ENCODE results near the gene SUSD6. TPM values are rescaled to one million over a fixed set of nuclear protein-coding genes. Genes with fewer than 3 reads are reported as not detected.
"Not testable (repeated sequence)": the region's sequence is repeated elsewhere in the genome, so short reads cannot be mapped to it uniquely, and the experiment has no call there.

SUSD6 gene
- polyA plus RNA-seq, 1 donor, result 22.8 TPM

- no peak for DNase-seq
Observed at GRCh38 chr14:69620211-69620611, 8.8 kb downstream of the SUSD6 start.

GRCh38 chr14:69620981-69621380, 9.6 kb downstream of the SUSD6 start:
- DNase-seq, result no peak

GRCh38 chr14:69624136-69624535, 12.7 kb downstream of the SUSD6 start:
- DNase-seq, result no peak

GRCh38 chr14:69625299-69626131, 14.1 kb downstream of the SUSD6 start:
- no peak for DNase-seq

- no peak for DNase-seq
Observed at GRCh38 chr14:69626132-69626500, 14.7 kb downstream of the SUSD6 start.

- no peak for DNase-seq
Observed at GRCh38 chr14:69629225-69630127, 18.1 kb downstream of the SUSD6 start.

GRCh38 chr14:69630360-69630759, 19.0 kb downstream of the SUSD6 start:
- DNase-seq, result no peak

- no peak for DNase-seq
Observed at GRCh38 chr14:69631509-69631908, 20.1 kb downstream of the SUSD6 start.

- no peak for DNase-seq
Observed at GRCh38 chr14:69632164-69632563, 20.8 kb downstream of the SUSD6 start.

- DNase-seq, result no peak
Observed at GRCh38 chr14:69632593-69633151, 21.3 kb downstream of the SUSD6 start.

- DNase-seq, result no peak
Observed at GRCh38 chr14:69633238-69633637, 21.8 kb downstream of the SUSD6 start.

GRCh38 chr14:69635981-69636639, 24.7 kb downstream of the SUSD6 start:
- no peak for DNase-seq

GRCh38 chr14:69636718-69637480, 25.5 kb downstream of the SUSD6 start:
- DNase-seq, result no peak

- no peak for DNase-seq
Observed at GRCh38 chr14:69637503-69638031, 26.2 kb downstream of the SUSD6 start.

GRCh38 chr14:69640931-69641330, 29.5 kb downstream of the SUSD6 start:
- DNase-seq, result no peak

GRCh38 chr14:69642212-69642793, 30.9 kb downstream of the SUSD6 start:
- DNase-seq, result not testable (repeated sequence)

GRCh38 chr14:69643430-69644200, 32.2 kb downstream of the SUSD6 start:
- no peak for DNase-seq

GRCh38 chr14:69644814-69645213, 33.4 kb downstream of the SUSD6 start:
- DNase-seq, result no peak

- DNase-seq, result no peak
Observed at GRCh38 chr14:69647213-69647612, 35.8 kb downstream of the SUSD6 start.

GRCh38 chr14:69647642-69648041, 36.2 kb downstream of the SUSD6 start:
- not testable (repeated sequence) for DNase-seq
